ENCODE results near the gene FAF2.
"Not testable (repeated sequence)": the region's sequence is repeated elsewhere in the genome, so short reads cannot be mapped to it uniquely, and the experiment has no call there.

DNA sequence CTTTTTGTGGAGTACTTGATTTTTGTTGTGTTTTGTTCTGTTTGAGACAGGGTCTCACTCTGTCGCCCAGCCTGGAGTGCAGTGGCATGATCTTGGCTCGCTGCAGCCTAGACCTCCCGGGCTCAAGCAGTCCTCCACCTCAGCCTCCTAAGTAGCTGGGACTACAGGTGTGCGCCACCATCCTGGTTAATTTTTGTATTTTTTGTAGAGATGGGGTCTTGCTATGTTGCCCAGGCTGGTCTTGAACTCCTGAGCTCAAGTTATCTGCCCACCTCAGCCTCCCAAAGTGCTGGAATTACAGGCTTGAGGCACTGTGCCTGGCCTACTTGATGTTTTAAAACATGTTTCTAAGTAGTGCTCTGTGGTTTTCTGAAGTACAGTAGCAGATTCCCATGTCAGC is 39.0 kb downstream of the FAF2 start:
- TF ChIP-seq CTCF, POLR2A (IDR thresholded peaks at IDR 0.05): not testable (repeated sequence)

Measured in adrenal gland (tissue), 5 donors.